Stimulated activated CD4-positive, alpha-beta T cell treated with anti-CD3 and anti-CD28 coated beads, Interleukin-1b, Interleukin-23, amount 100 ng/mL, for 24 hours (primary cell): ENCODE measurements around the gene SLK.
A peak's percentile ranks its signal among the peaks of the same experiment; 100 is the strongest.

Experiments used
- DNase-seq, 4 experiments: peaks; one replicate each; pipeline ENCODE4 v3.0.0-alpha.2; 2020; ENCODE audit warnings: low read depth in 4 of 4, low spot score in 1 of 4

The SLK gene

GRCh38 chr10:104032144-104032775, 65.3 kb downstream of the SLK start:
- no peak for DNase-seq

DNA sequence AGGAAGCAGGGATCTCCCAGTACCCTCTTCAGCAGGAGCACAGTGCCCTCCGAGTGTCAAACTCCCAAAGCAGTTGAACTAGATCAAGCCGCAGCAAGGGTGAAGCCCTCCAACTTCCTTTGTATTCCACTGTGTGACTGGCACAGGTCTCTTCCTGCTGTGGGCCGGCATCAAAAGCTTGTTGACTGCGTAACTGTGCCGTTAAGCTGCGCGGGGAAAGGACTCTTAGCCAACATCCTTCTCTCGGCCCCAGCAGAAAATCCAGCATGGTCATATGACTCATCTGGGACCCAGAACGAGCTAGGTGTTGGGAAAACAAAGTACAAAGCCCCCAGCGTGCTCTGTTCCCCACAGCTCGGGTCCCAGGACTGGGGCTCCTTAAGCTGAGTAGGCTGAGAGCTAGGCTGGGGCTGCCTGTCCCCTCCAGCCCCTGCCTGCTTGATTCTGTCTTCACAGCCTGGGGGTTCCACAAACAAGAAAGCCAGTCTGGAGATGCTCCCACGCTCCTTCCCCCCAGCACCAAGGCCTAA, 66.5 kb downstream of the SLK start:
- DNase-seq = no peak

- no peak for DNase-seq
These were observed 67.0 kb downstream of the SLK start for GRCh38 chr10:104033966-104034365.

- no peak for DNase-seq
These were observed 67.7 kb downstream of the SLK start for GRCh38 chr10:104034401-104035193.

DNA sequence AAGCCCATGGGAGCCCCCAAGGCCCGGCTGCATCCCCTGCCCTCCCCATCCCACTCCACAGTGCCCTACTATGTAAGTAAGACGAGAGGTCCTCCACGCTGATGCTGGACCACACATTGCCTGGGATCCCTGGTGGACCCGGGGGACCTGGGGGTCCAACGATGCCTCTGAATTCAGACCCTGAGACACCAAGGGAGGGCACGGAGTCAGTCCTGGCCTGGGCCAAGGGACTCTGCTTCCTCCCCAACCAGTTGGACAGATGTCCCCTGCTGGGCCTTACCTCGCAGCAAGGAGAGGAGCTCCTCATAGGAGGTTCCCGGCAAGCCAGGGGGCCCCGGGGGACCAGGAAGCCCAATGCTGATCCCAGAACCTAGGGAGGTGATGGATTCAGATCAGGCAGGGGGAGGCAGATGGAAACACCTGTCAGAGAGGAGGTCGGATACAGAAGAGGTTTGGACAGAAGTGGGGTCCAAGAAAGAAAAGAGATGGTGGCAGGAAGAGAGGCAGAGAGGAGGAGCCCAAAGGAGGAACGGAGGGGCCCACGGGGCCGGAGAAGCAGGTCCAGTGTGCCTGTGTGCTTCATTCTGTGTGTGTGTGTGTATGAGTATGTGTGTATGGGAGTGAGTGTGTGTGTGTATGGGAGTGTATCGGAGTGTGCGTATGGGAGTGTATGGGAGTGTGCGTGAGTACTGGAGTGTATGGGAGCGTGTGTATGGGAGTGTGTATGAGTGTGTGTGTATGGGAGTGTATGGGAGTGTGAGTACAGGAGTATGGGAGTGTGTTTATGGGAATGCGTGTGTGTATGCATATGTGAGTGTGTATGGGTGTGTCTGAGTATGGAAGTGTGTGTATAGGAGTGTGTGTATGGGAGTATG, 68.5 kb downstream of the SLK start:
- DNase-seq = no peak

- DNase-seq = no peak
These were observed 69.1 kb downstream of the SLK start for GRCh38 chr10:104036069-104036384.

DNA sequence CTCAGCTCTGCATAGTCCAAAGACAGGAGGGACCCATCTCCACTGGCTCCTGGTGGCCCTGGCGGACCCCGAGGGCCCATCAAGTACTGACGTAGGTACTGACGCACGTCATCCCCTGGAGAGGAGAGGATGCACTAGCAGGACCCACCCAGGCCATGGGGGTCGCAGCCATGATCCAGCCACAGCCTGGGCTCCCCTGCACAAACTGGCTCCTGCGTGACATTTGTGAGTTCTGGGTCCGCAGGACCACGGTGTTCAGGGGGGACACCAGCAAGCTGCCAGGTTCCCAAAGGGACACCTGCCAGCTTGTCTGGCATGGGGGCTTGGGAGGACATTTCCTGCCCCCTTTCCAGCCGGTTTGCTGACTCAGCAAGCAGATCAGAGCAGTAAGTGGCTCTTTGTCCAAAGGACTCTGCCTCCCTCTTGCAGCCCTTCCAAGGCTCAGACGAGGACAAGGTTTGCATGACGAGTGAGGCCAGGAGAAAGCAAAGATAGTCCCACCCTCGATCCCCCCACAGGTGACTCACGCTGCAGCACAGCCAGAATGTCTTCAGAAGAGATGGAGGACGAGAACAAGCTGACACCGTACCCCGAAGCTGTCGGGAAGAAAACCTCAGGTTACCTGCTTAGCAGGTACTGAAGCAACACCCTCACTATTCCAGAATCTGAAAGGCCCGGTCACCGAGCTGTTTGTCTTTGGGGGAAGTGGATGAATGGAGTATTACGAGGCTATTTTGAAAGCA, 69.7 kb downstream of the SLK start:
- no peak for DNase-seq

- DNase-seq = no peak
These were observed 70.5 kb downstream of the SLK start for GRCh38 chr10:104037261-104037951.

- no peak for DNase-seq
These were observed 71.6 kb downstream of the SLK start for GRCh38 chr10:104038537-104038936.

GRCh38 chr10:104038958-104039752, 72.2 kb downstream of the SLK start:
- DNase-seq = no peak

DNA sequence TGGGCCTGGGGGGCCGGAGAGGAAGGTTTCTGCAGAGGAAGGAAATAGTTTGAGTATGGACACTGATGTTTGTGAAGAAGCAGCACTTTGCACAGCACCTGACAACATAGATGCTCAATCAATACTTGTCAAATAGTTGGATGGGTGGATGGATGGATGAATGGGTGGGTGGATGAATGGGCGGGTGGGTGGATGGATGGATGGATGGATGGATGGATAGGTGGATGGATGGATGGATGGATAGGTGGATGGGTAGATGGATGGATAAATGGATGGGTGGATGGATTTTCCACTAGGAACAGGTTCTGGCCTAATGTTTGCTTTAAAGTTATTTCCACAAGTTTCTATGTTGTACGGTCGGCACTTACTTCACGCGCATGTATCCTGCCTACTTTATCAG, 73.4 kb downstream of the SLK start:
- no peak for DNase-seq

DNA sequence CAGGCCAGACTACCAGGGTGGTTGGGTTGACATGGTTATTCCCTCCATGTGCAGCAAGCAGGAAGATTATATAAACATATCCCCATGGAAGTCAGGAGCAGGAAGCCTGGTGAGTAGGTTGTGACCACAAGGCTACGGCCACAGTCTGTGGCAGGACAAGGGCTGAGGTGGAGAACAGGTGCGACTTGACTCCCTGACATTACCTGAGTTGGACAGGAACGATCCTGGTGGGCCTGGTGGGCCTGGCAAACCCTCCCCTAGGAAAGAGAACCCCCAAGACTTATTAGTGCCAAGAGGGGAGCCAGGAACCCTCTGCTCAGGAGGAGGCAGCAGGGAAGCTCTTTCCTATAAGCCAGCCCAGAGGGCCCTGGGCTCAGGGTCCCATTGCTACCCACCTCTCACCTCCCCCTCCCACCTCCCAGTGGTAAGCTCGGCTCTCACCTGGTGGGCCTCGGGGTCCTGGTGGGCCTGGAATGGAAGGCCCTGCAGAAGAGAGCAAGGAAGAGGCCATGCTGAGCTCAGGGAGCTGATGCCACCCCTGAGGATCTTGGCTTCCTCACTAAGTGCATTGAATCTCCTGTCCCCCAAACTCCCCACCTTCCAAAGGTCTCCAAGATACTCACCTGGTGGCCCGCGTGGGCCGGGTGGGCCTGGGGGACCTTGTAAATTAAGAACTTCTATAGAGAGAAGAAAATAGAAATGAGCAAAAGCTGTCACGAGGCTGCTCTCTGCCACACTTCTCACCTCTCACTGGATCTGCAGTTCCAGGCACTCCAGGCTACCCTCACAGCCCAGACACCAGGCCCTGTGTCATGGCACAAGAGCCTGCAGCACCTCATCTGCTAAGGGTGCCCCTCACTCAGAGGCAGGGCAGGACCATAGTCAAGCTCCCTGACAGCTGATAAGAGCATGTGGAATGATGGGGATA, 74.2 kb downstream of the SLK start:
- no peak for DNase-seq

DNA sequence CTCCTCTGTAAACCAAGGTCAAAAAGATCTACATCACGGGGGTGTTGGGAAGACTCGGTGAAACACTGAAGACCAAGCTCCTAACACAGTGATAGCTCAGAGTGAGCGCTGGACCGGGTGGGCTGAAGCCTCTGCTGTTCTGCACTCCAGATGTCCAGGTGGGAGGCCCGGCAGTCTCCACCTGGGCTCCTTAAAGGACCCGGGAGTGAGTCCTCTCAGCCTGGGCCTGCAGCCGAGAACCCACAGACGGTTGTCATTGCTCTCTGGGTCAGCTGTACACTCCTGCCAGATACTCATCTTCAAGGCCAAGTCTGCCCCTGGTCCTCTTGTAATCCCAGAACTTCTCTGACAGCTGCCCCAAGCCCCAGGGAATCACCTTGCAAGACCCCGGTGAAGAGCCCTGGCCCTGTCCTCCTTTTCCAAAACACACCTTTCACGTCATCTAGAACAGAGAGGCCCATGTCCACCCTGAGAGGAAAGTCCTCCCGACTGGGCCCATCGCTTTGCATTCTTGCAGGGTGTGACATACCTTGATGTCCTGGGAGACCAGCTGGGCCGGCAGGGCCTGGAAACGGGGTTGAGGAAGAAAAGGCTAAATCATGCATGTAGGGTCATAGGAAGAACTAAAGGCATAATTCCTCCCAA, 75.1 kb downstream of the SLK start:
- no peak for DNase-seq

- DNase-seq = no peak
These were observed 76.4 kb downstream of the SLK start for GRCh38 chr10:104043185-104043830.

DNA sequence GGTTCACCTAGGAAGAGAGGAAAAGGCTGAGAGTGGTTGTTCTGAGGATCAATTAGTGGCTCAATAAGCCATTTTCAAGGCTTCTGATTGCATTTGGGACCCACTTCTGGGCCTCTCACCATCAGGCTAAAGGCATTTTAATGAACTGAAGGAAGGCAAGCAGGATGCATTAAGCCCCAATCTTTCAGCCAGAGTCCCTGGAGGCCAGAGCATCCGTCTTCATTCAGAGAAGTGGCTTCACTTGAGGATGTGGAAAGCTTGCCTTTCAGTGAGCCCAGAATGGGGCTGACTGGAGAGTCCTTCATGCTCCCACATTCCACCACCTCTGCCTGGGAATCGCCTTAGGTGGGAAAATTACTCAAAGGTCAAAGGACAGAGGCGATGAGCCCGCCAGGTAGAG, 76.9 kb downstream of the SLK start:
- DNase-seq = no peak

GRCh38 chr10:104045151-104046089, 78.5 kb downstream of the SLK start:
- DNase-seq = peak in 1 of 4 experiments; percentile 6
